Suprapubic skin (tissue), 3 donors: ENCODE measurements around the gene SPATS2L.

ENCODE experiments used
- POLR2A ChIP-seq, 2 donors: fragments of 450-650 bp; IDR thresholded peaks; one replicate each; pipeline ENCODE4 v1.6.1; 2017; ENCODE audit warnings: antibody characterized with exemption in 2 of 2, mild to moderate bottlenecking in 2 of 2, moderate library complexity in 2 of 2
- TF ChIP-seq, protein P1 (sequence below), 2 donors: fragments of 200-600 bp in 1 of 2; fragments of 450-650 bp in 1 of 2; sonication (generic) in 1 of 2; IDR thresholded peaks; one replicate each; pipeline ENCODE4 v1.5.1; 2016 to 2019; ENCODE audit warnings: antibody characterized with exemption in 2 of 2, mild to moderate bottlenecking in 1 of 2, moderate library complexity in 1 of 2

DNA sequence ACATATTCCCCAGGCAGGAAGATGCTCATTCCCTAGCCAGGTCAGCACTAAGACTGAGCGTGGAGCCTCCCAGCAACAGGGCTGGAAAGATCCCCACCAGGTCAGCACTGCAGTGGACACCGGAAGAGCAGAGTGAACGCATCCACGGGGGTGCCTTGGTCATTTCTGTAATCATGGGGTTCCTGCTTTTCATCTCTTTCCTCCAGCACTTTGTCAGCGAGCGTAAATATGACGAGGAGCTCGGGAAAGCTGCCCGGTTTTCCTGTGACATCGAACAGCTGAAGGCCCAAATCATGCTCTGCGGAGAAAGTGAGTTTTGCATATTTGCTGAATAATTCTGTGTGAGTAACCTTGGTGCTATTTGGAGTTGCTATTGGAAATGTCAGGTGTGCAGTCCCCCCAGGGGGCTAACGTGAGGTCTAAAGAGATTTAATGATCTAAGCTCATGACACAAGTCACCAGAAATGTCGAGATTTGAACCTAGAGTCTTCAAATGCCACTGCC is 163.3 kb downstream of the SPATS2L start:
- no peak for TF ChIP-seq POLR2A (IDR thresholded peaks at IDR 0.05)
- TF ChIP-seq, protein P1, sequence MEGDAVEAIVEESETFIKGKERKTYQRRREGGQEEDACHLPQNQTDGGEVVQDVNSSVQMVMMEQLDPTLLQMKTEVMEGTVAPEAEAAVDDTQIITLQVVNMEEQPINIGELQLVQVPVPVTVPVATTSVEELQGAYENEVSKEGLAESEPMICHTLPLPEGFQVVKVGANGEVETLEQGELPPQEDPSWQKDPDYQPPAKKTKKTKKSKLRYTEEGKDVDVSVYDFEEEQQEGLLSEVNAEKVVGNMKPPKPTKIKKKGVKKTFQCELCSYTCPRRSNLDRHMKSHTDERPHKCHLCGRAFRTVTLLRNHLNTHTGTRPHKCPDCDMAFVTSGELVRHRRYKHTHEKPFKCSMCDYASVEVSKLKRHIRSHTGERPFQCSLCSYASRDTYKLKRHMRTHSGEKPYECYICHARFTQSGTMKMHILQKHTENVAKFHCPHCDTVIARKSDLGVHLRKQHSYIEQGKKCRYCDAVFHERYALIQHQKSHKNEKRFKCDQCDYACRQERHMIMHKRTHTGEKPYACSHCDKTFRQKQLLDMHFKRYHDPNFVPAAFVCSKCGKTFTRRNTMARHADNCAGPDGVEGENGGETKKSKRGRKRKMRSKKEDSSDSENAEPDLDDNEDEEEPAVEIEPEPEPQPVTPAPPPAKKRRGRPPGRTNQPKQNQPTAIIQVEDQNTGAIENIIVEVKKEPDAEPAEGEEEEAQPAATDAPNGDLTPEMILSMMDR (IDR thresholded peaks at IDR 0.05) = no peak
